Measurements from ENCODE around the gene CCDC30.

The CCDC30 gene

DNA sequence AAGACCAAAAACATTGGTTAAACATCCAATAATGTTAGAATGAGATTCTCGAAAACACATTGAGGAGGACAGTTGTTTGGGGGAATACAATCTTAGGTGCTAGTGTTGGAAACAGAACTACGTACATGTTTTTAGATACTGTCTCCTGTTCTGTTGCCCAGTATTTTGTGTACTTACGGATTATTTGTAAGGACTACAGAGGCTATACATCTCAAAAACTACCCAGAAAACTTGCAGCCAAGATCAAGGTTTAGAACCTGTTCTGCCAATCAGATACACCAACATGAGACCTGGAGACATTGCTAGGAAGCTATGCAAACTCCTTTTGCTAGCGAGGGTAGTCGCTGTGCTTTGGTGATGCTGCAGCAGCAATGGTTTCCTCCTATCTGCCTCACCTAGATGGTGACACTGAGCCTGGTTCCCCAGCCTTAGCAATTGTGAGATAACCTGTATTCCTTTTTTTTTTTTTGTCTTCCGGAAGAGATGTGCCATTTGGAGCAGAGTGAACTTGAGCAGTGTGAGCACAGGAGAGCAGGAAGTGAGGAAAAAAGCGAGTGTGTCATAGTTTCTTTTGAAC is 240.9 kb downstream of the CCDC30 start:
- TF ChIP-seq ZBTB7A (IDR thresholded peaks at IDR 0.05; ENCODE audit: low read depth) = no peak
- no peak for TF ChIP-seq RAD21 (IDR thresholded peaks at IDR 0.05; ENCODE audit: low read depth)
- no peak for TF ChIP-seq EGR1 (IDR thresholded peaks at IDR 0.05)
- no peak for TF ChIP-seq TCF12 (IDR thresholded peaks at IDR 0.05; ENCODE audit: low read depth)
- TF ChIP-seq CEBPB (IDR thresholded peaks at IDR 0.05) = no peak
- TF ChIP-seq MAX (IDR thresholded peaks at IDR 0.05) = no peak
- no peak for TF ChIP-seq NFIC (IDR thresholded peaks at IDR 0.05)
- TF ChIP-seq FOXM1 (IDR thresholded peaks at IDR 0.05; ENCODE audit: borderline replicate concordance, low read depth) = no peak

All from Ishikawa (cell line).